A204.1 (cell line): Measurements from ENCODE around the gene LGALS3BP.
A peak's percentile ranks its signal among the peaks of the same experiment; 100 is the strongest.

Source experiments
- FAIRE-seq: peaks from 2 replicates; lab custom pipeline; 2012; peaks lifted over from hg19 to GRCh38; lab: Jason Lieb, UNC

Gene LGALS3BP

DNA sequence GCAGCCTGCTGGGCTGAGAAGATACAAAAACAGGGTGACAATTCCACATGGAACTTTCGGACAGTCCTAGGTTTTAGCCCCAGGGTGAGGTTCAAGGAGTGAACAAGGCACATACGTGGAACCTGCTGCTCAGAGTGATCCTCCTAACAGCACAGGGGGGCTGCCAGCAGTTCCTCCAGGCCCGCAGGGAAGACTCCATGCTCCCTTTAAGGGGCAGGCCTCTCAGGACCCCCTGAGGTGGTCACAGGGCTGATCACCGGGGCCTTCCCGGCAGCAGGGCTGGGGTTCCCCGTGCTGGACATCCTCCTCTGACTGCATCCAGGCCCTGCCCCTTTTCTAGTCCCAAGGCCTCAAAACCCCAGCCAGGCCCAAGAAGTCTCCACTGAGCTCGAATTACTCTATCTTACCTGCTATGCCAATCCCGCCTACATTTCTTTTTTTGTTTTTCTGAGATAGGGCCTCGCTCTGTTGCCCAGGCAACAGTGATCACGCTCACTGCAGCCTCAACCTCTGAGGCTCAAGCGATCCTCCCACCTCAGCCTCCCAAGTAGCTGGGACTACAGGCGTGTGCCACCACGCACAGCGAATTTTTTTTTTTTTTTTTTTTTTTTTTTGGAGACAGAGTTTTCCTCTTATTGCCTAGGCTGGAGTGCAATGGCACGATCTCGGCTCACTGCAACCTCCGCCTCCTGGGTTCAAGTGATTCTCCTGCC, 19.5 kb upstream of the LGALS3BP start:
- FAIRE-seq, result no peak

DNA sequence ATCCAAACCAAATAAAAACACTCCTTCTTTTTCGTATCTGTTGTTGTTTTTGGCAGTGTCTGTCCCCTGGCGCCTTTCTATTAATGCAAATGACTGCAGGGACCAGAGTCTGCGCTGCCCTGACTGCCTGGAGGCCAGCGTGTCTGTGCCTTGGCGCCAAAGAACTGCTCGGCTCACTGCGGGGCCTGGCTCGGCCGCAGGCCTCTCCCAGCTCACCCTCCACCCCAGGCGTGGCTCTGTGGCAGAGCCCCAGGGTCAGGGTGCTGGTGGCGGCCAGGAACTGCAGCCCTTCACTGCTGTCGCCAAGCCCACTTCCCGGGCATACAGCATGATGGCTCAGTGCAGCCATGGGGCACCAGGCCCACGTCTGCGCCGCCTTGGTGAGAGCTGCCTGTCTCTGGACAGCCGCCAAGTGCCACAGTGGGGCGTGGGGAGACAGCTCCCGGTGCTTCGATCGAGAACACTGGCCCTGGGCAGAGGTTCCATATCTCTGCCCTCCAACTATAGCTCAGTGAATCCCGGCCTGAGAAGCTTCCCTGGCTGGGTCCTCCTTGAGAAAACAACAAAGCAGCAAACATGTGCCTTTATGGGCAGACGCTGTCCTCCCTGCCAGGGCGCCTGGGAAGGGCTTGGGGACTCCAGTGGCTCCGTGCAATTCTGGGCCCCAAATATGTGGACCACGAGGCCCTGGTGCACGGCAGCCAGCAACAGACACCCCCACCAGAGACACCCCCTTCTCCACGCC, 18.8 kb upstream of the LGALS3BP start:
- no peak for FAIRE-seq

DNA sequence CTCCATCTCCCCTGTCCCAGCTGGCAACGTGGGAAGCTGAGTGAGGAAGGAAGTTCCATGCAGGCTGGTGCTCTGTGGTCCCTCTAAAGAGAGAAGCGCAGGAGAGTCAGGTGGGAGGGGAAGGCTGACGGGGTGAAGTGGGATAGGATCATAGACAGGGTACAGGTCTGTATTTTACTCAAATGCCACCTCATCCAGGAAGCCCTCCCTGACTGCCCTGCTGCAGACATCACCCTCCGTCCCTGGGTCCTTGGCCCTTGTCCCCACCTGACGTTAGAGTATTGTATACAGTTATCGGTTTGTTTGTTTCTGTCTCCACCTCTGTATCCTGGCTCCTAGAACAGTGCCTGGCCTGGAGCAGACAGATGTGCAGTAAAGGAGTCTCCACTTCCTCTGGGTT, 18.2 kb upstream of the LGALS3BP start:
- FAIRE-seq, result no peak

DNA sequence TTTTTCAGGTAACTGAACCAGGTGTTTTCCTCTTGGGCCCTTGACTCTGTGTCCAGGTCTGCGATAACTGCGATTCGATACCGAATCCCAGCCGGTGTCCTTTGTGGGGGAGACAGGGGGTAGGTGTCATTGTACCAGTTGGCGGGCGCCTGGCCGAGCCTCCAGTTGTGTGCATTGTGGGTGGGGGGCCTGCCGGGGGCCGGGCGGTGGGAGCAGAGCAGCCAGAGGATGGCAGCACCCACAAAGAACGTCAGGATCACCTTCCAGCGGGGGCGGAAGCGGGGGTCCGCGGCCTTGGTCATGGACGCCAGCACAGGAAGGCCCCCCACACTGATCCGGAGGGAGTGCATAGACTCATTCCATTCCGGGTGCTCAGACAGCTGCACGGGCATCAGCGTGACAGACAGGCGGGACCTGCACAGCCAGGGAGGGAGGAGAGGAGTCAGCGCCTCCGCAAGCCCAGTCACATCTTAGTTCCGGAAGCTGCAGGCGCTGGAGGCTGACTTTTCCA, 17.6 kb upstream of the LGALS3BP start:
- no peak for FAIRE-seq

DNA sequence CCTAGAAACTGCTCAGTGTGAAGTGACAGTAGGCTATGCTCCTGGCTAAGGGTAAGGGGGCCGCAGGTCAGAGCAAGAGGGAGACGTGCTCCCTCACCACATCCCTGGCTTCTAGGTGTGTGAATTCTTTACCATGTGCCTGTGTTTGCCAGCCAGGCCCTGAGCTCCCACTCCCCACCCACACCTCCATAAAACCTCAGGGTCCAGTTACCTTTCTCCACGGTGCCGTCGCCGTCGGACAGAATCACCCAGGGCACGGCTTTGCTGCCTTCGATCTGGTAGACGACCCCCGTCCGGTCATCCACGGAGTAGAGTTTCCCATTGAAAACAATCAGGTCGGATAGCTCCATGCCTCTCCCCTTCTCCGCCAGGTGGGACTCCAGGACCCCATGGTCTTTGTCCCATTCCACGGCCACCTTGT, 17.1 kb upstream of the LGALS3BP start:
- no peak for FAIRE-seq

DNA sequence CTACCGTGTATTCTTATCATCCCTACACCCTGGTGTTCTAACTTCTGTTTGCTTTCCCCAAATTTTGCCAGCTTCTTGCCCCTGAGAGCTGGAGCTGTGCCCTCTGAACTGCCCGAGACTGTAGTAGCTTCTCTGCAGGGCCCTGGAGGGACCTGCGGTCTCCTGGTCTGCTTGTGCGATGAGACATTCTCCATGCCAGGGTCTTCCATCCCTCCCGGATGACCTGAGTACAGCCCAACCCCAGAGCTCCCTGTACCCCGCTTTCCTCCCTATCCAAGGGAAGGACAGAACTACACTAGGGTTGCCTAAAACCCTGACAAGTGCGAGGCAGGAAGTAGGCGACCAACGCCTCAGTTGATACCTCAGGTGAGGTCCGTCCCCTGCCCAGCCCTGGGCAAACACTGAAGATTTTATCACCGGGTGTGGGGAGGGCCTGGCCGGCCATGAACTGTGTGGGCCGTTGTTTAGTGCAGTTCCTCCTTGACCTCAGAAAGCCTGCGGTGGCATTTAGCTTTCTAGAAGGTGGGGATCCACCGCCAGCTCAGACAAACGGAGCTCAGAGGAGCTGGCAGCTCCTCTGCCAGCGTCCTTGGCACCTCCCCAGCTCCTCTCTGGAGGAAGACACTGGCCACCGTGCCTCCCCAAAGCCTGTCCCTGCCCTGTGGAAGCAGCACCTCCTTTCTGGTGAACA, 16.2 kb upstream of the LGALS3BP start:
- FAIRE-seq, result no peak

DNA sequence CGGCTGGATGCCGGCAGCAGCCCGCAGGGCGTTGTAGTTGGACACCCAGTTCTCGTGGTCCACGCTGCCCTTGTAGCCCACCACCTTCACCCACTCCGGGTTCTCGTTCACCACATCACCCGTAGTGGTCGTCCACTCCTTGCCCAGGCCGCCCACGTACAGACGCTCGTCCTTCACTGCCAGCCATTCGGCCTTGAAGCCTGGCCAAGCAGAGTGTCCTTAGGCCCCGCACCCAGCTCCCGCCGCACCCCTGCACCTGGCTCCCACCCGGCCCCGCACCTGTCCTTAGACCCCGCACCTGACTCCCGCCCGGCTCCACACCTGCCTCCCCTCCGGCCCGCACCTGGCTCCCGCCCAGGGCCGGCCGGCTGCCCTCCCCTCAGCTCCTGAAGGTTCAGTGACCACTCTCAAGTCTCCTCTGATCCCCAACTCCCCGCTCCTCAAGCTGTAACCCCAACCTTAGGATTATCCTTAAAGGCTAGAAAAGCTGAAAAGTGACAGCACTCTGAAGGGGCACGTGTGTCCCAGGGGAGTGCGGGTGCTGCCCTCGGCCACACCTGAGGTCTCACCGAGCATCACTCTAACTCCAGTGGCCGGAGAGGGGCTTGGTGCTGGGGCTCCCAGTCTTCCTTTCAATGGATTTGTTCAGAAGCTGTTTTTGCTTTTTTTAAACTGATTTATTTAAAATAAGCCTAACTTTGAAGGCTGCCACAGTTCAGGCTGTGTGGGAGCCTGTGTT, 15.5 kb upstream of the LGALS3BP start:
- FAIRE-seq, result no peak

DNA sequence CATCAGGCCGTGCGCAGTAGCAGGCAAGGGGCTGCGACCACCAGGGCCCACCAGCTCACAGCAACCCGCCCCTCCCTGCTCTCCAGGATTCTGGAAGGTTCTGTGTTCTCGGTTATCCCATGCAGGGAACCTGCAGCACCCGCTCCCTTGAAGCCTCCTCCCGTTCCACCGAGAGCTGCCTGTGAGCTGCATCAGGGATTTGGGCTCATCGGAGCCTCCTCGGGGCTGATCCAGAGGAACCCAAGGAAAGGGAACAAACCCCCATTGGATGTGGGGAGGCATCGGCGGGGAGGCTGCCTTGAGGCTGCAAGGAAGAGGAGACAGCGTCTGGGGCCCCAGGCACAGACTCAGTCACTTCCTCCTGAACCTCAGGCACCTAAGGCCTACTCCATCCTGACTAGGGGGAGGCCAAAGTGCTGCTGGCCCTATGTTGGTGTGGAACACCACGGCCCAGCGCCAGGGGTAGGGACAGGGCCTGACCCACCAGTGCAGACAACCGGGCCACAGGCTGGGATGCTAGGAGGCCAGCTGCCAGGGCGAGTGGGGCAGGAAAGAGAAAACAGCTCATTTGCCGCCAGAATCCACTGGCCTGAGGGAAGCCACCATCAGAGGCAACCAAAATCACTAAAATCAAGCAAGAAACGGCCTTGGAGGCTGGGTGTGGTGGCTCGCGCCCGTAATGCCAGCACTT, 14.4 kb upstream of the LGALS3BP start:
- no peak for FAIRE-seq

DNA sequence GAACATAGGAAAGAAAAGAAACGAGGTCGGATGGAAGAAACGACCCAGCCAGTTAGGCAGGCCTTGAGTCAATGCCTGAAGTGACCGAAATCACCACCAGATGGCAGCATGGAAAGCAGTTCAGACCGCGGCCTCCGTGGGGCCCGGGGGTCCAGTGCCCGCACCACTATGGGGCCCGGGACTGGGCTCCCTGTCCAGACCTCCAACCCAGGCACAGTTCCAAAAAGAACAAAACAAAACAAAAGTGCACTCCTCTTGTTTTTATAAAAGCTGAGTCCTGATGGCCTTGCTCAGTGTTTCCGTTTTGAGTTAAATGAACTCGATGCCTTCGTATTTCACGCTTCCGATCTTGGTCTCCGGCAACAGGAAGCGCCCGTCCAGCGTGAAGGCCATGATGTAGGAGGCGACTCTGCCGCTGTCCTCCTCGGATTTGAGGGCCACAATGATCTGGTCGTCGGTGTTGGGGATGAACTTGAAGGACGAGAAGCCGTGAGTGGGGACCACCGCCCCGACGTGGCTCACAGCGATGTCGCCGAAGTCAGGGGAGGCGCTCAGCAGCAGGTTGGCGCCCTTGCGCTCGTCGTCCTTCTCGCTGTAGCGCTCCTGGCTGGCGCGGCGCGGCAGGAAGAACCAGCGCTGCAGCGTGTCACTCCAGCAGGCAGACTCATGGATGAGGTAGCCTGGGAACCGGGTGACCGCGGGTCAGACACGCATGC, 13.7 kb upstream of the LGALS3BP start:
- no peak for FAIRE-seq

DNA sequence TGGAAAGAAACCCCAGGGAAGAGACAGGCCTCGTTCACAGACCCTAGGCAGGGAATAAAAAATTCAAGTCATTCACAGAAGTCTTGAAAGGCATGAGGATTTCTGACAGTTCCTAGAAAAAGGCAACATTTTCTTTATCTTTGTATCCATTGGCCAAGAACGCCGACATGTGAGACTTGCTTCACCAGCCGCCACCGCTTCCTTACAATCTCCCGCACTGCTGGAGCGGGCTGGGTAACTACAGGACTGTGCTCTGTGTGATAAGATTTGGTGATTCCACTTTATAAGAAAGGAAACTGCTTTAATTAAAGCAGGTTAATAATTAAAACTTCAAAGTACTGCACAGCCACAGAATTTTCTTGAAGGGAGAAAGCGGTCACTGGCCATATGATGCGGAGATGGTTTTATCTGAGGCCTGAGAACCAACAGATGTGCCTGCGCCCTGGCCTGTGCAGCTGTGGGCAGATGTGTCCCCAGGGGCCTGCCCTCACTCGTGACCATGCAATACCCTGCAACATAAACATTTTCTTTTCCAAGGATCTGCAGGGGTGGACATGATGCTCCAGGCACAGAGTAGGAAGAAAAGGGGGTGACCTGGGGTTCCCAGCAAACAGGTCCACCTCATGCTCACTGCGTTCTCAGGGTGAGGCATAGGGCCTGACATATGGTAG, 13.0 kb upstream of the LGALS3BP start:
- FAIRE-seq, result no peak

DNA sequence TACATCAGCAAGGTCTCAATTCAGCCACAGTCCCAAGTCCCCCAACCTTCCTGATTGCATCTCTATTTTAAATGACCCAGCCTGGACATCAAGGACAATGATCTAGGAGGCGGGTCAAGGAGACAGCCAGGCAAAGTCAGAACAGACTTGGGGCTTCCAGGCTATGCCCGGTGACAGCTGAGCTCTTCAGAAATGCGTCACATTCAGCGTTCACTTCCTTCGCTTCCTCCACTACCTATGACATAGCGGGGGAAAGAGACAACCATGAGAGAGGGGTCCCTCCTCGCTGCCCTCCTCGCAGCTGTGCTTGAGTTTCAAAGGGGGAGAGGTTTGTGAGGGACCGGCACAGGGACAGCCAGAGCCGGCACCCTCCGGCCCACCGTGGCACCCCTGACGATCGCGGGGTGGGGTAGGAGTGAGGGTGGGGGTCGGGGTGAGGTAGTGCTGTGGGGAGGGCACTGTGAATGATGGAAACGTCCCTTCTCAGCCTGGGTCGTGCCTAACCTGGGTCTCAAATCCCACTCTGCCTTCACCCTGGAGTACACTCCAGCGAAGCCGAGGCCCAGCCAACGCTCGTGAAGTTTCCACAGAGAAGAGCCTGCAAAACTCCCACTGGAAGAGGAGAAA, 12.3 kb upstream of the LGALS3BP start:
- no peak for FAIRE-seq

DNA sequence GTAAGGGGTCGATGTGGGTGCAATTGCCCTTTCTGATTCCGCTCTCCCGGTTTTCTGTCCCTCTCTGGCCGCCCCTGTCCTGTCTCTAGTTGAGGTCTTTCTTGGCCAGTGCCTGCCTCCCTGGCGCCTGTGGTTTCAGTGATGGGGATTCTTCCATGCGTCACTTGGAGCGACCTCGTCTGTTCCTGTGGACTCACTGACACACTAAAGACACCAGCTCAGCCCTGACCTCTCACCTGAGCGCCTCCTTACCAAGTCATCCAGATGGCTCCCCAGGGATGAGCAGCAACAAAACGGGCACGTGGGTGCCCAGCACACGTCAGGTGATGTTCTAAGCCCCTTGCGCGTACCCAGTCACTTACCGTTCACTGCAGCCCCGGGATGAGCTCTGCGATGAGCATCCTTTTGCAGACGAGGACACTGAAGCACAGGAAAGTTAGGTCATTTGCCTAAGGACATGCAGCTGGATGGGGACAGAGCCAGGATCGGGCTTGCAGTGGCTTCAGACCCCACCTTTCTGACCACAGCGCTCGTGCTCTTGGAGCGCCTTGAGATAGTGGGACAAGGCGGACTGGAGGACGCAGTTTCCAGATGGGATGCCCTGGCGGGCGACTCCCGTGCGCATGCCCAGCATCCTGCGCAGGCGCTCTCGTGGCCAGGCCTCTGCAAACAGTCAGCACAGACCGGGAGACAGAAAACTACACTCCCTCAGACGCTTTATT, 11.5 kb upstream of the LGALS3BP start:
- FAIRE-seq, result no peak

DNA sequence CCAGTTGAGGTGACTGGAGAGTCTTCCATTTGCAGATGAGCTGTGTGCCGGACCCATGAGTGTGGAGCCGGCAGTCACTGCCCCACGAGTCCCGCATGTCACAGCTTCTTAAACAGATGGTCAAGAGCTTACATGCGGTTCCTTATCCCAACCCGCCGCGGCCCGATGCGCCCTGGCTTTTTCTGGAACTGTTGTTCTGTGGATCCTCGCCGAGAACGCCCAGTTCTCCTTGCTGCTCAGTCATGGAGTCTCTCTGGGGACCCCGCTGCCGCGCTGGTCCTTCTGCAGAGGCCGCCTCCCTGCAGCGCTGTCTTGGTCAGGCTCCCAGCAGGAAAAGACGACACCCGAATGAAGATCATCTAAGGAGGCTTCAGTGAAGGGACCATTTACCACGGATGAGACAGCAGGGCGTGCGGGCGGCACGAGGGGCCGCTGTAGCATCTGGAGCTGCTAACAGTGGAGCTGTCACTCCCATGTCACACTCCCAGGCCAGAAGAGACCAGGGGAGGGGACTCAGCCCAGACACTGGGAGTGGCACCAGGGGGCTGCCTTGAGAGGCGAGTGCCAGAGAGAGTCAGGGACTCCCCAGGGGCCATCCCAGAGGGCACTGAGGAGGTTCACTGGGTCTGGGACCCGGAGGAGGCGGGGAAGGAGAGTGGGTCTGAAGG, 10.8 kb upstream of the LGALS3BP start:
- FAIRE-seq, result no peak

DNA sequence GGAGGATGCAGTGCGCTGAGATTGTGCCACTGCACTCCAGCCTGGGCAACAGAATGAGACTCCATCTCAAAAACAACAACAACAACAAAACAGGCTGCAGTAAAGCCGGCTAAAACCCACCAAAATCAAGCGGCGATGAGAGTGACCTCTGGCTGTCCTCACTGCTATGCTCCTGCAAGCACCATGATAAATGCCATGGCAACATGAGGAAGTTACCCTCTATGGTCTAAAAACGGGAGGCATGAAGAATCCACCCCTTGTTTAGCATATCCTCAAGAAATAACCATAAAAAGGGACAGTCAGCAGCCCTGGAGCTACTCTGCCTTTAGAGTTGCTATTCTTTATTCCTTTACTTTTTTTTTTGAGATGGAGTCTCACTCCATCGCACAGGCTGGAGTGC, 8.4 kb upstream of the LGALS3BP start:
- FAIRE-seq, result no peak

DNA sequence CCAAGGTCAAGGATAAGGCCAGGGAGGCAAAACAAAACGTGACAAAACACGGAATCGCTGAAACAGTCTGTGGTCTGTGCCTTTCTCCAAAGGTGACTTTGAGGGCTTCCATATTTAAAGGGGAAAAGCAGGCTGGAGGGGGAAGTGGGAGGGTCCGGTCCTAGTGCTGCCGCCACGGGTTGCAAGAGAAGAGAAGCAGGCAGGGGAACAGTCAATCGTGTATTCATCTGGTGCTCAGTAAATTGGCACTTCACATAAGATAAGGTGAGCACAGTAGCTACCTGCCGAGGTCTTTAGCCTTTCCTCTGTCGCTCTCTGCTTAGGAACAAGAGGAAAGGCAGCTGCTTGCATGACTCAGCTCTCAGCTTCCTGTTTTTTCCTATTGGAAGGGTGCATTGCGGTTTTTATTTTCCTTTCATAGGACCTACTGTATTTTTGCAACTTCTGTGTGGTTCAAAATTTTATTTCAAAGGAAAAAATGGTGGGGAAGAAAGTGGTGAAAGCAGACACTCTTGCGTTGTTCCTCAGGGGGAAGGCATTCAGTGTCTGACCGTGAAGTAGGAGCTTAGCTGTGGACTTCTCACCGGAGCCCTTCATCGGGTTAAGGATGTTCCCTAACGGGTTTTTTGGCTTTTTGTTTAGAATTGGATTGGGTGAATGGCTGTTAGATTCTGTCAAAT, 7.1 kb upstream of the LGALS3BP start:
- FAIRE-seq, result no peak

DNA sequence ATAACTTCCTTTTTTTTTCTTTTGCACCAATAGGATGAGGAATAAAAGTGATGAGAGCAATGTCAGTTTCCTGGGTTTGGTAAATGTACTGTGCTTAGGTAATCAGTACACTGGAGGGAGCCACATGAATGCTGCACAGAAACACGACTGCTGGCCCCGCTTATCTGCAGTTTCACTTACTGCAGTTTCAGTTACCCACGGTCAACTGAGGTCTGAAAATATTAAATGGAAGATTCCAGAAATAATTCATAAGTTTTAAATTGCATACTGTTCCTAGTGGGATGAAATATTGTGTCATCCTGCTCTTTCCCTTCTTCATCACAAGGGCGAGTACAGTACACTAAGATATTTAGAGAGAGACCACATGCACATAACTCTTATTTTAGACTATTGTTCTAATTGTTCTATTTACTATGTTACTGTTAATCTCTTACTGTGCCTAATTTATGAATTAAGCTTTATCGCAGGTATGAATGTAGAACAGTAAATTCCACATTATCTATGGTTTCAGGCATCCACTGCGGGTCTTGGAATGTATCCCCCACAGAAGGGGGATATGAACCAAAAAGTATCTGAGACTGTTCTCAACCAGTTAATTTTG, 6.4 kb upstream of the LGALS3BP start:
- FAIRE-seq, result no peak

DNA sequence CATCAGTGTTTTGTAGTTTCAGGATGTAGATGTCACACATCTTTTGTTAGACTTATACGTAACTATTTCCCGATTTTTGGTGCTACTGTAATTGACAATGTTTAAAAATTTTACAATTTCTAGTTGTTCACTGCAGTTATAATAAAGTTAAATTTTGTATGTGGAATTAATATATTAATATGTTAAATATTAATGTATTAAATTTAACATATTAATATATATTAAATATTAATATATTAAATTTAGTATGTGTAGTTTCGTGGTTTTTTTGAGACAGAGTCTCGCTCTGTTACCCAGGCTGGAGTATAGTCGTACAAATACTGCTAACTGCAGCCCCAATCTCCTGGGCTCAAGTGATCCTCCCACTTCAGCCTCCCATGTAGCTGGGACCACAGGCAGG, 5.7 kb upstream of the LGALS3BP start:
- peak; percentile 57 for FAIRE-seq
